HG03108 (cell line): ENCODE data around the gene ZMIZ2.
A peak's percentile ranks its signal among the peaks of the same experiment; 100 is the strongest.

ENCODE experiments used
- ATAC-seq: cut with Tn5 transposase; IDR thresholded peaks from one replicate; pipeline ENCODE4 v1.9.1; 2021; ENCODE audit warnings: moderate library complexity; ENCODE audit not compliant: unreplicated experiment

ZMIZ2 gene

GRCh38 chr7:44755698-44756627 is 7.3 kb downstream of the ZMIZ2 start:
- ATAC-seq, result no peak

GRCh38 chr7:44756904-44757303 is 8.3 kb downstream of the ZMIZ2 start:
- no peak for ATAC-seq

DNA sequence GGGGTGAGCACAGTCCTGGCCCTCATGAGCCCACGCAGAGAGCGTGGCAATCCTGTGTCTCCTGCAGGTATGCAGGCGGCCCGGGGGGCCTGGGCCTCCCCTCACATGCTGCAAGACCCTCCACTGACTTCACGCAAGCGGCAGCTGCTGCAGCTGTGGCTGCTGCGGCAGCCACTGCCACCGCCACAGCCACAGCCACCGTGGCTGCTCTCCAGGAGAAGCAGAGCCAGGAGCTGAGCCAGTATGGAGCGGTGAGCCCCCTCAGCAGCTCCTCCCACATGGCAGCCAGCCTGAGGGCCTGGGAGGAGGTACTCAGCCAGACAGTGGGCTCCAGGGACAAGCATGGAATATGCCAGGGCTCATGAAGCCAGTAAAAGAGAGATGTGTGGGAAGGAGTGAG is 8.7 kb downstream of the ZMIZ2 start:
- no peak for ATAC-seq

DNA sequence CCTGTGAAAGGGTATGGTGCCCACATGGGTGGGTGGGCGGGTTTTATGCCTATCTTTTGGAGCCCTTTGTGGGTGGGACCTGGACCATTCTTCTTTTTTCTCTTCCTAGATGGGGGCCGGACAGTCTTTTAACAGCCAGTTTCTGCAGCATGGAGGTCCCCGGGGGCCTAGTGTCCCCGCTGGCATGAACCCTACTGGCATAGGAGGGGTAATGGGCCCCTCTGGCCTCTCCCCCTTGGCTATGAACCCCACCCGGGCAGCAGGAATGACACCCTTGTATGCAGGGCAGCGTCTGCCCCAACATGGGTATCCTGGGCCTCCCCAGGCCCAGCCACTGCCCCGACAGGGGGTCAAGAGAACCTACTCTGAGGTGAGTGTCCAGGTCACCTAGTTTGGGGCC is 9.1 kb downstream of the ZMIZ2 start:
- ATAC-seq, result no peak

GRCh38 chr7:44759246-44759645 is 10.6 kb downstream of the ZMIZ2 start:
- no peak for ATAC-seq

DNA sequence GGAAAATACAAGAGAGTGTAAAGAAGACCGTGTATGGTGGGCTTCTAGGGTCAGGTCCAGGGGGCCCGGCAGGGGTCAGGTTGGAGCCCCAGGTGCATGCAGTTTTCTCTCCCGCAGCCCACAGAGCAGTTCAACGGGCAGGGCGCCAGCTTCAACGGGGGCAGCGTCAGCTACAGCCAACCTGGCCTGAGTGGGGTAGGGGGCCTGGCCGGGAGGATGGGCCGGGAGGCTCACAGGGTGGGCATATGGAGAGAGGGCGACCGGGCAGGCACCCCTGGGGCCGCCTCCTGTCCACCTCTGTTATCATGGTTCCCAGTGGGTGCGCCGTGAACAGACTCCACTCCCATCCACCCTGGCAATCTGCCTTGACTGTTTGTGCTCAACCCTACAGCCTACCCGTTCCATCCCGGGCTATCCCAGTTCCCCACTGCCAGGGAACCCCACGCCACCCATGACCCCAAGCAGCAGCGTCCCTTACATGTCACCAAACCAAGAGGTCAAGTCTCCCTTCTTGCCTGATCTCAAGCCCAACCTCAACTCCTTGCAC is 11.5 kb downstream of the ZMIZ2 start:
- ATAC-seq, result no peak

GRCh38 chr7:44761207-44762161 is 12.8 kb downstream of the ZMIZ2 start:
- ATAC-seq, result no peak

GRCh38 chr7:44762300-44762699 is 13.7 kb downstream of the ZMIZ2 start:
- no peak for ATAC-seq

DNA sequence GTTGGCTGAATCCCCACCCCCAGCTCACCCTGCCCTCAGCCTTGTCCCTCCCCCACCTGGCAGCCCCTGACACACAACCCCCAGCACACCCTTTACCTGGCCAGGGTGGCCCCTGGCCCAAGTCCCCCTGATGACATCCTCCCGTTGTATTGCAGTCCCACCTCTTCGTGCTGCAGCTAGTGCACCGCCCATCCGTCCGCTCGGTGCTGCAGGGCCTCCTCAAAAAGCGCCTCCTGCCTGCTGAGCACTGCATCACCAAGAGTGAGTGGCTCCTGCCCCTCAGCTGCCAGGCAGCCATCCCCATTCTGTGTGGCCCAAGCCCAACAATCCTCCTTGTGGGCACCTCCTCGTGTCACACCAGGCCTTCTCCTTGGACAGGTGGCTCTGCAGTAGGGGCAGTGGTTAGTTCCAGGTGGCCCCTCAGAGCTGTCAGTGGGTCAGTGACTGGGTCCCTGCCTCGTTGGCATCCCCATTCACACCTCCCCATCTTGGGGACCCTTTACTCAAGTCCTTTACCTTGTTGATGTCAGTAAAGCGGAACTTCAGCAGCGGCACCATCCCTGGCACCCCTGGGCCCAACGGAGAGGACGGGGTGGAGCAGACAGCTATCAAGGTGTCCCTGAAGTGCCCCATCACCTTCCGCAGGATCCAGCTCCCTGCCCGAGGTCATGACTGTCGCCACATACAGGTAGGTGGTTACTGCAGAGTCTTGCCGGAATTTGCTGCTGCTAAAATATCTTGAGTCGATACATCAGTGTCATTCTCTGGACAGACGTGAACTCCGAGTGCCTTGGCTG is 14.3 kb downstream of the ZMIZ2 start:
- no peak for ATAC-seq

- ATAC-seq, result no peak
Measured at GRCh38 chr7:44764081-44764480, 15.4 kb downstream of the ZMIZ2 start.

DNA sequence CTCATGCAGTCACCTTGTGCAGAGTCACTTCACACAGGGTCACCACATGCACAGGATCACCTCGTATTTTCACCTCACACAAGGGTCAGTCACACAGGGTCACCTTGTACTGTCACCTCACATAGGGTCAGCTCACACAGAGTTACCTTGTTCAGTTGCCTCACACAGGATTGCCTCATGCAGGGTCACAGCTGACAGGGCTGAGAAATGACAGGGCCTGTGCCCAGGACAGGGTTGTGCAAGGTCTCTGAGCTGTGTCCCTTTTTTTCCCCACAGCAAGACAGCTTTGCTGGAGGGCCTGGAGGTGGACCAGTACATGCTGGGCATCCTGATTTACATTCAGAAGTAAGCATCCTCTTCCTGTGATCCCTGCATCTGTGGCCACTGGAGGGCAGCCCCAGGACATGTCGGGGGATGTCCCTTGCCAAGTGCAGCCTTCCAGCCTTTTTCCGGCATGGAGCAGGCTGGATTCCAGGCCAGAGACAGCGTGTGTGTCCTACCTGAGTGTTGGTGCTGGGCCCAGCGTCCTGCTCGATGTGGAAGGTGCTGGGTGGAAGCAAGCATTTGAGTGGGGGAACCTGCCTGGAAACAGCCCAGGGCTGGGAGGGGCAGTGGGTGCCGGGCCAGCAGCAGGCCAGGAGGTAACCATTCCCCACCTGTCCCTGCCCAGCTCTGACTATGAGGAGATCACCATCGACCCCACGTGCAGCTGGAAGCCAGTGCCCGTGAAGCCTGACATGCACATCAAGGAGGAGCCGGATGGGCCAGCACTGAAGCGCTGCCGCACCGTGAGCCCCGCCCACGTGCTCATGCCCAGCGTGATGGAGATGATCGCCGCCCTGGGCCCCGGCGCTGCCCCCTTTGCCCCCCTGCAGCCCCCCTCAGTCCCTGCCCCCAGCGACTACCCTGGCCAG is 16.3 kb downstream of the ZMIZ2 start:
- ATAC-seq, result no peak

DNA sequence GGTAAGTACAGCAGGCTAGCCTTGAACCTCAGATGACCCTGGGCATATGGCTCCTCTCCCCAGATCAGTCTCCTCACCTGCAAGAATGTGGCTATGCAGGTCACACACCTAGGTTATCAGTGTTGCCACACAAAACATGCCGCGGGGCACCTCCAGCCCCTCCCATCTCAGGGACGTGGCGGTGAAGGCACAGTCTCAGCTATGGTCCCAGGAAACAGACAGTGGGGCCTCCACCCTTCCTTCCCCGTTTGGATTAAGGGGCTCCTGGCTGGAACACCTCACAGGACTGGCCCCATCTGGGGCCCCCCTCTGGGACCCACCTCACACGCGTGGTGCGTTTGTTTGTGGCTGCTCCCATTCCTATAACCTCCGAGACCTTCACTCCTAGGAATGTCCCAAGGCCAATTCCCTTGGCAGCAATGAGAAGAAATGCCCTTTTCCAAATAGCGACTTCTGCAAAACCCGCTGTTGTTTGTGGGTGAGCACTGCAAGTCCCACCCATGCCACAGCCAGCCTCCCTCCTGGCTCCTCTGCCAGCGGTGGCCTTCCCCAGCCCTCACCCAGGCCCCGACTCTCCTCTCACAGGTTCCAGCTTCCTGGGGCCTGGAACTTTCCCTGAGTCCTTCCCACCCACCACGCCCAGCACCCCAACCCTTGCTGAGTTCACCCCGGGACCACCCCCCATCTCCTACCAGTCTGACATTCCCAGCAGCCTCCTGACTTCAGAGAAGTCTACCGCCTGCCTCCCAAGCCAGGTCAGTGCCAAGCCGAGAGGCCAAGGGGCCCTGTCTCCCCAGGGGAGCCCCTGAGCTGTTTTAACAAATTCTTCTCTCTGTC is 17.1 kb downstream of the ZMIZ2 start:
- ATAC-seq, result no peak

DNA sequence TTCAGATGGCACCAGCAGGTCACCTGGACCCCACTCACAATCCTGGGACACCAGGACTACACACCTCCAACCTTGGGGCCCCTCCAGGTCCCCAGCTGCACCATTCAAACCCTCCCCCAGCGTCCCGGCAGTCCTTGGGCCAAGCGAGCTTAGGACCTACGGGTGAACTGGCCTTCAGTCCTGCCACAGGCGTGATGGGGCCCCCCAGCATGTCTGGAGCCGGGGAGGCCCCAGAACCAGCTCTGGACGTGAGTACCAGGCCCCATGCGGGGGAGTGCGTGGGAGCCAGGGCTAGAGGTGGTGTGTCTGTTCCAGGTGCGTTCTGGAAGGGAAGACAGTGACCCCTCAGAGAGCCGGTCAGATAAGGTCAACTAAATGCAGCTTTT is 17.8 kb downstream of the ZMIZ2 start:
- ATAC-seq, result no peak

GRCh38 chr7:44767134-44767911 is 18.7 kb downstream of the ZMIZ2 start:
- ATAC-seq, result no peak

DNA sequence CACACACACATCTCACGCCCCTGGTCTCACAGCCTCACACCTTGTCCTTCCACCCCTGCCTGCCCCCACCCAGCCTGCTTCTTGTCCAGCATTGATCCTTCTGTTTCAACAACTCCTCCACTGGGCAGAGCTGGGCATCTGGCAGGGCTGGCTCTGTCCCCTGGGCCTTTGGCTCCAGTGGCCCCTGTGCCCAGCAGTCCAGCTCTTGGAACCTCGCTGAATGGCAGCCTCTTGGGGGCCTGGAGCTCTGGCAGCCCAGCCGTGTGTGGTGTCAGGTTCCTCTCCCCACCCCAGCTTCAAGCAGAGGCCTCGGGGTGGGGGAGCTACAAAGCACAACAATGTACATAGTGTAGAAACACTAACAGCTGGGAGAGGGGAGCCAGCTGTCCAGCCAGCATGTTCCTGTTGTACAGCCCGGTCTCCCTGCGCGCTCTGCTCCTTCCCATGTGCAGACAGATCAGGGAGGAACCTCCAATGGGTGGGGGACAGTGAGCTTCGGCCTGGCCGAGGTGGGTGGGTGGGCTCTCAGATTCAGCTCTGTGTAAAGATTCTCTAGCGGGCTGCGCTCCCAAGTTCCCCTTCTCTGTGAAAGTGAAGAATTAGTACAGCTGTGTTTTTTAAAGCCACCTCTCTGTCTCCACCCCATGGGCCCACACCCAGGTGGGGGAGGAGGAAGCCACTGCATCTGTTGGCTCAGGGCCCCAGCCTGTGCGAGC is 19.4 kb downstream of the ZMIZ2 start:
- ATAC-seq, result peak; percentile 61

DNA sequence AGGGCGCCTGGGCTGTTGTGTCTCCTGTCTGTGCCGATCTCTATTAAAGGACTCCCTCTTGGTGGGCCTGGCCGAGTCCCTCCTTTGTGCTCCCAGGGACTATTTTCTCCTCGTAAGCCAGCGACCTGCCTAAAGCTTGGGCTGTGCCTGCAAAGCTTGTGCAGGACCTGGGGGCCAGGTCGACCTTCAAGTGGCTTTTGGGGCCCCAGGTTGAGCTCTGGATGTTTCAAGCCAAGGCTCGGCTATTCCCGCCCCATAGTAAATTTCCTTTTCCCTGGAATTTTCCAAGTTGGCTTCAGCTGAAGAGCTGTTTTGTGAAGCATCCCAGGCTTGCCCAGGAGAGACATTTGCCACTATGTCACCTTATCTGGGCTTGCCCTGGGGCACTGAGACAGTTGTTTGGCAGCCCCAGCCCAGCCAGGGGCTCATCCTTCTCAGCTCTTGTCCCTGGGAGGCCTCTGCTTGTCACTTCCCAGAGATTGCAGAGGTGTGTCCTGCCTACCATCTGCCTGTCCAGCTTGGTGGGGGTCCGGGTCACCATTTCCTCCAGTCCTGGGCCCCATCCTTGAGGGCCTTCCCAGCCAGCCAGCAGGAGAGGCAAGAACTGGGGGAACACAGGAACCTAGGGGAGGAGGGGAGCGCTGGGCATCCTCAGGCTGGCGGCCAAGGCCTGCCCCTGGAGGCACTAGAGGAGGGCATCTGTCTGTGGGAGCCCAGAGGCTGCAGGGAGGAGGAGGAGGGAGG is 20.2 kb downstream of the ZMIZ2 start:
- no peak for ATAC-seq

- ATAC-seq, result no peak
Measured at GRCh38 chr7:44769376-44769775, 20.7 kb downstream of the ZMIZ2 start.
